Stomach smooth muscle (tissue), 2 donors: ENCODE results near the gene TIMELESS.

ENCODE experiments used
- H3K27ac ChIP-seq: one replicate; pipeline ENCODE4 v1.7.0; 2013; ENCODE audit warnings: mild to moderate bottlenecking, low read length, inconsistent platforms
- H3K27me3 ChIP-seq, 2 donors: one replicate each; pipeline ENCODE4 v1.7.0; 2013; ENCODE audit warnings: low read length in 2 of 2; ENCODE audit not compliant: insufficient read depth in 2 of 2, control insufficient read depth in 1 of 2
- H3K36me3 ChIP-seq, 2 donors: one replicate each; pipeline ENCODE4 v1.7.0; 2013; ENCODE audit warnings: low read length in 2 of 2; ENCODE audit not compliant: control insufficient read depth in 2 of 2, insufficient read depth in 2 of 2
- H3K4me1 ChIP-seq: one replicate; pipeline ENCODE4 v1.7.0; 2013; ENCODE audit warnings: low read length; ENCODE audit not compliant: control insufficient read depth, insufficient read depth
- H3K4me3 ChIP-seq, 2 donors: one replicate each; pipeline ENCODE4 v1.7.0; 2013; ENCODE audit warnings: low read length in 2 of 2
- H3K9ac ChIP-seq, 2 donors: one replicate each; pipeline ENCODE4 v1.7.0; 2013; ENCODE audit warnings: low read length in 2 of 2, mild to moderate bottlenecking in 1 of 2
- H3K9me3 ChIP-seq, 2 donors: one replicate each; pipeline ENCODE4 v1.7.0; 2013; ENCODE audit warnings: low read length in 2 of 2; ENCODE audit not compliant: control insufficient read depth in 2 of 2
- donor health status: healthy.
- donor health status: Pancreatic carcinoma.

TIMELESS gene

DNA sequence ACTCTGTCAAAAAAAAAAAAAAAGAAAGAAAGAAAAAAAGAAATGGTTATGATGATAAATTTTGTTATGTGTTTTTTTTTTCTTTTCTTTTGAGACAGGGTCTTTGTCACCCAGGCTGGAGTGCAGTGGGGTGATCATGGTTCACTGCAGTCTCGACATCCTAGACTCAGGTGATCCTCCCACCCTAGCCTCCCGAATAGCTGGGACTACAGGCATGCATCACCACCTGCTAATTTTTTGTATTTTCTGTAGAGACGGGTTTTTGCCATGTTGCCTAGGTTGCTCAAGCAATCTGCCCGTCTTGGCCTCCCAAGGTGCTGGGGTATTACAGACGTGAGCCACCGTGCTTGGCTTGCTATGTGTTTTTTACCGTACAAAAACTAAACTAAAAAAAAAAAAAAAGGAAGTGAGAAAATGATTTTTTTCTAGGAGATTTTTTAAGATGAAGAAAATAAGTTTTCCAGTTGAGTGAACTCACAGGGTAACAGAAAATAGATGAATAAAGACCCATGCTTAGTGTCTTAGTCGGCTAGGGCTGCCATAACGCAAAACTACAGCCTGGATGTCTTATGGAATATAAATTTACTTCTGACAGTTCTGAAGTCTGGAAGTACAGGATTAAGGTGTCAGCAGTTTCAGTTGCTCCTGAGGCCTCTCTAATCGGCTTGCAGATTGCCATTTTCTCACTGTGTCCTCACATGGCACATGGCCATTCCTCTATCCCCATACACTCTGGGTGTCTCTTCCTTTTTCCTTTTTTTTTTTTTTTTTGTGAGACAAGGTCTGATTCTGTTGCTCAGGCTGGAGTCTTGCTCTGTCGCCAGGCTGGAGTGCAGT, 73.4 kb downstream of the TIMELESS start:
- Histone ChIP-seq H3K36me3 (no peaks in the 10 kb centered on the region), H3K9me3 (no peaks in the 10 kb centered on the region), H3K4me3 (no peak overlapping the region), H3K9ac (no peak overlapping the region), H3K27me3 (no peaks in the 10 kb centered on the region), H3K27ac (no peak overlapping the region), H3K4me1 (no peaks in the 10 kb centered on the region)

DNA sequence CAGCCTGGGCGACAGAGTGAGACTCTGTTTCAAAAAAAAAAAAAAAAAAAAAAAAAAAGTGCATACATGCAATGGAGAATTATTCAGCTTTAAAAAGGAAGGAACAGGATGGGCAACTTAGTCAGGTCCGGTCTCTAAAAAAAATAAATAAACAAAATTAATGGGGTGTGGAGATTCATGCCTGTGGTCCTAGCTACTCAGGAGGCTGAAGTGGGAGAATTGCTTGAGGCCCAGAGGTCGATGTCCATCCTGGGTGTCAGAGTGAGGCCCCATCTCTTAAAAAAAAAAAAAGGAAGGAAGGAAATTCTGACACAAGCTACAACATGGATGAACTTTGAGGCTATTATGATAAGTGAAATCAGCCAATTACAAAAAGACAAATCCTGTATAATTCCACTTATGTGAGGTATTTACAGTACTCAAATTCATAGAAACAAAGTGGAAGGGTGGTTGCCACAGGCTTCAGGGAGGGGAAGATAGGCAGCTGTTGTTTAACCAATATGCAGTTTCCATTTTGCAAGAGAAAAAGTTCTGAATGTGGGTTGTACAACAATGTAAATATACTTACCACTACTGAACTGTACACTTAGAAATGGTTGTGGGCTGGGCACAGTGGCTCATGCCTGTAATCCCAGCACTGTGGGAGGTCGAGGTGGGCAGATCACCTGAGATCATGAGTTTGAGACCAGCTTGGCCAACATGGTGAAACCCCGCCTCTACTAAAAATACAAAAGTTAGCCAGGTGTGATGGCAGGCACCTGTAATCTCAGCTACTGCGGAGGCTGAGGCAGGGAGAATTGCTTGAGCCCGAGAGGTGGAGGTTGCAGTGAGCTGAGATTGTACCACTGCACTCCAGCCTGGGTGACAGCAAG, 74.3 kb downstream of the TIMELESS start:
- H3K9me3 ChIP-seq = no peaks in the 10 kb centered on the region
- H3K4me1 ChIP-seq = no peaks in the 10 kb centered on the region
- no peak overlapping the region for H3K9ac ChIP-seq
- H3K27me3 ChIP-seq = no peaks in the 10 kb centered on the region
- H3K4me3 ChIP-seq = no peak overlapping the region
- H3K36me3 ChIP-seq = no peaks in the 10 kb centered on the region
- H3K27ac ChIP-seq = no peak overlapping the region

DNA sequence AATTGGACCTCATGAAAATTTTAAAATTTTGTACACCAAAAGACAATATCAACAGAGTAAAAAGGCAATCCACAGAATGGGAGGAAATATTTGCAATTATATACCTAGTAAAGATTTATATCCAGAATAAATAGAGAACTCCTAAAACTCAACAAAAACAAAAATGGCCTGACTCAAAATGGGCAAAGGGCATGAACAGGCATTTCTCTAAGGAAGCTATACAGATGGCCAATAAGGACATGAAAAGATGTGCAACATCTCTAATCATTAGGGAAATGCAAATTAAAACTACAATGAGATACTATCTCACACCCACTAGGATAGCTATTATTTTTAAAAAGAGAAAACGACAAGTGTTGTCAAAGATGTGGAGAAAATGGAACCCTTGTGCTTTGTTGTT, 75.7 kb downstream of the TIMELESS start:
- Histone ChIP-seq H3K4me1 (no peaks in the 10 kb centered on the region), H3K36me3 (no peaks in the 10 kb centered on the region), H3K9ac (no peak overlapping the region), H3K4me3 (no peak overlapping the region), H3K9me3 (no peaks in the 10 kb centered on the region), H3K27me3 (no peaks in the 10 kb centered on the region), H3K27ac (no peak overlapping the region)

DNA sequence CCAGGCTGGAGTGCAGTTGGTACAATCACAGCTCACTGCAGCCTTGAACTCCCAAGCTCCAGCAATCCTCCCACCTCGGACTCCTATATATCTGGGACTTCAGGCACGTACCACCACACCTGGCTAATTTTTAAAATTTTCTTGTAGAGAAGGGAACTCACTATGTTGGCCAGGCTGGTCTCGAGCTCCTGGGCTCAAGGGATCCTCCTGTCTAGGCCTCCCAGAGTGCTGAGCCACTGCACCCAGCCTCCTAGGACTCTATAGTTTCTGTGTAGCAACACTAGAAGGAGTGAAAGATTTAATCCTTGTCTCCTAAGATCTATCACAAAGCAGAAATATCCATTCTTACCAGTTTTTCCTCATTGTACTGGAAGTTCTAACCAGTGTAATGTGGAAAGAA, 82.3 kb downstream of the TIMELESS start:
- H3K4me1 ChIP-seq = no peaks in the 10 kb centered on the region
- no peak overlapping the region for H3K4me3 ChIP-seq
- H3K9me3 ChIP-seq = no peaks in the 10 kb centered on the region
- H3K27me3 ChIP-seq = peaks cover 0 to 2% of the 10 kb centered on the region in 2 donors
- H3K9ac ChIP-seq = no peak overlapping the region
- no peaks in the 10 kb centered on the region for H3K36me3 ChIP-seq
- H3K27ac ChIP-seq = no peak overlapping the region
